IPS-18c (cell line): Measurements from ENCODE around the gene RASA3.

ENCODE experiments used
- H3K4me3 ChIP-seq: 2 replicates; pipeline ENCODE4 v1.7.0; 2013; ENCODE audit warnings: low read depth, mild to moderate bottlenecking, low read length, moderate library complexity; ENCODE audit not compliant: insufficient read depth
- H3K9me3 ChIP-seq: one replicate; pipeline ENCODE4 v1.6.1; 2013; ENCODE audit warnings: mild to moderate bottlenecking, low read length, moderate library complexity; ENCODE audit not compliant: control insufficient read depth, insufficient read depth

The RASA3 gene

GRCh38 chr13:114032126-114032799, 100.2 kb downstream of the RASA3 start:
- Histone ChIP-seq H3K4me3 (no peak overlapping the region), H3K9me3 (peaks cover 2% of the 10 kb centered on the region)

DNA sequence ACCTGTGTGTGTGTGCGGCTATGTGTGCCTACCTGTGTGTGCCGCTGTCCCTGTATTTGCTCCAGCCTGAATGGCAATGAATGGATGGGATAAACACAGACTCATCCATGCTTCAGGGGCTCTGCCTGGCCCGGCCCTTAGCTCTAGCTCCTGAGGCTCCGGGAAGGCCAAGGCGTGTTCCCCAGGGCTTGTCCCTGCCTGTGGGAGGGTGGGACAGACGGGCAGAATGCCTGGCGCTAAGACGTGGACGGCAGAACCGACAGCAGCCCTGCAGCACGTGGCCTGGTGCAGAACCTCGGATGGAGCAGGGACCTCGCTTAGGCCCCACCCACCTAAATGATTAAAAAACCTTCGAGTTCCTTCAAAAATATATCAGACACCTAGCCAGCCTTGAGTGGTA, 100.8 kb downstream of the RASA3 start:
- H3K9me3 ChIP-seq, result peaks cover 2% of the 10 kb centered on the region
- no peak overlapping the region for H3K4me3 ChIP-seq

DNA sequence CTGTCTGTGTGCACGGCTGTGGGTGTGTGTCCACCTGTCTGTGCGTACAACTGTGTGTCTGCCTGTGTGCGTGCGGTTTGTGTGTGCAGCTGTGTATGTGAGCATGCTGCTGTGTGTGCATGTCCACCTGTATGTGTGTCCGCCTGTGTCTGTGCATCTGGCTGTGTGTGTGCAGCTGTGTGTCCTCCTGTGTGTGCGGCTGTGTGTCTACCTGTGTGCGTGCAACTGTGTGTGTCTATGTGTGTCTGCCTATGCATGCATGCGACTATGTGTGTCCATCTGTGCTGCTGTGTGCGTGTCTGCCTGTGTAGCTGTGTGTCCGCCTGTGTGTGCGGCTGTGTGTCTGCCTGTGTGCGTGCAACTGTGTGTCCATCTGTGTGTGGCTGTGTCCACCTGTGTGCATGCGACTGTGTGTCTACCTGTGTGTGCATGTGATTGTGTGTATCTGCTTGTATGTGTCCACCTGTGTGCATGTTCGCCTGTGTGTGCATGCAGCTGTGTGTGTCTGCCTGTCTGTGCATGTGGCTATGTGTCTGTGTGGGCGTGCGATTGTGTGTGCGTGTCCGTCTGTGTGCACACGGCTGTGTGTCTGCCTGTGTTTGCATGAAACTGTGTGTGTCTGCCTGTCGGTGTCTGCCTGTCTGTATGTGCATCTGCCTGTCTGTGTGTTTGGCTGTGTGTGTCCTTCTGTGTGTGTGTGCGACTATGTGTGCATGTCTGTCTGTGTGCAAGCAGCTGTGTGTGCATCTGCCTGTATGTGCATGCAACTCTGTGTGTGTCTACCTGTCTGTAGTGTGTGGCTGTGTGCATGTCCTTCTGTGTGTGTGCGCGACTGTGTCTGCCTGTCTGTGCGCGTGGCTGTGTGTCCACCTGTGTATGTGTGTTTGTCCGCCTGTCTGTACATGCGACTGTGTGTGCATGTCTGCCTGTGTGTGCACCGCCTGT, 101.5 kb downstream of the RASA3 start:
- H3K4me3 ChIP-seq, result no peak overlapping the region
- peaks cover 2% of the 10 kb centered on the region for H3K9me3 ChIP-seq

- H3K4me3 ChIP-seq, result no peak overlapping the region
- peaks cover 2% of the 10 kb centered on the region for H3K9me3 ChIP-seq
Measured at GRCh38 chr13:114029866-114030625, 102.4 kb downstream of the RASA3 start.

GRCh38 chr13:114027826-114028225, 104.6 kb downstream of the RASA3 start:
- H3K9me3 ChIP-seq, result peaks cover 2% of the 10 kb centered on the region
- no peak overlapping the region for H3K4me3 ChIP-seq

GRCh38 chr13:114027046-114027715, 105.2 kb downstream of the RASA3 start:
- Histone ChIP-seq H3K9me3 (peaks cover 2% of the 10 kb centered on the region), H3K4me3 (no peak overlapping the region)

GRCh38 chr13:114026481-114026880, 105.9 kb downstream of the RASA3 start:
- Histone ChIP-seq H3K4me3 (no peak overlapping the region), H3K9me3 (peaks cover 2% of the 10 kb centered on the region)

- peaks cover 2% of the 10 kb centered on the region for H3K9me3 ChIP-seq
- no peak overlapping the region; the same call in 1 of the 2 replicates for H3K4me3 ChIP-seq
Measured at GRCh38 chr13:114025714-114026431, 106.5 kb downstream of the RASA3 start.

DNA sequence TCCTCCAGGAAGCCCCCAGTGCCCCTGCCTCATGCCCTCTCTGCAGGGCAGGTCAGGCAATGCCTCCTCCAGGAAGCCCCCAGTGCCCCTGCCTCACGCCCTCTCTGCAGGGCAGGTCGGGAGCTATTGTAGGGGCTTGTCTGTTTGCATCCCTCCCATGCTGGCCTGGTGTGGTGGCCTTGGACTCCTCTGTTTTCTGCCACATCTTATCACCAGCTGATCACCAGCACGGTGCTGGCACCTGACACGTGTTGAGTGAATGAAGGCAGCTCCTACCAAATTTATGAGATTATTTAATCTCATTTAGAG, 107.1 kb downstream of the RASA3 start:
- Histone ChIP-seq H3K4me3 (no peak overlapping the region), H3K9me3 (peaks cover 2% of the 10 kb centered on the region)

DNA sequence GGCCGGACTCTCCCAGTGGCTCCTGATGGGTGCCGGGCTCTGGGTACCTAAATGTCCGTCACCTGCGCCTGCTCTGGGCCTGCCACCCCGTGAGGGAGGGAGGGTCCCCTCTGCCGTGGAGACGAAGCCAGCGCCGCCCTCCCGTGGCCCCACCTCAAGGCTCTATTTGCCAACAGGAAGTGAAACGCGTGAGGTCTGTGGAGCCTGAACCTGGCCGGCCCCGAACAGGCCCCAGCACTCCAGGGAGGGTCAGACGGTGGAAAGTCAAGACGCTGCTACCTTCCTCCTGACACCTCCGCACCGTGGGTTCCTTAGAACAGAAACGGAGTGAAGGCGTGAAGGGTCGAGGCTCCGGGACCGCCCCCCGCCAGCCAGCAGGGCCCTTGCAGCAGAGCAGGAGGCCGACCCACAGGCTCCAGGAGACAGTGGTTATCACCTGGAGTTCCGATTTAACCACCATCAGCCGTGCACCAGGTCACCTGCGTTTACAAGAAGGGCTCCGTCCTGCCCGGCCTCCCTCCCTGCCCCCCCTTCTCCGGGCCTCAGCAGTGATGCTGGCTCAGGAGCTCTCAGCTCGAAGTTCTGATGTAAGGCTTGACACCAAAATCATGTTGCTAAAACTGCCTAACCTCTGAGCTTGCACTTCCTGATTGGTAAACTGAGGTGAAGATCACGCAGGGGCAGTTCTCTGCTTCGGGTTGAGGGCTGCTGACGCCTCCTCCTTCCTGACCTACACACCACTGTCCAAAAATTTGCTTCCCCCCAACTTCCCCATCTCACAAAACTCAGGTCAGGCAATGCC, 107.6 kb downstream of the RASA3 start:
- Histone ChIP-seq H3K9me3 (peaks cover 2% of the 10 kb centered on the region), H3K4me3 (no peak overlapping the region)

GRCh38 chr13:114023716-114024602, 108.5 kb downstream of the RASA3 start:
- Histone ChIP-seq H3K9me3 (peaks cover 2% of the 10 kb centered on the region), H3K4me3 (no peak overlapping the region)

GRCh38 chr13:114022876-114023275, 109.5 kb downstream of the RASA3 start:
- H3K4me3 ChIP-seq, result no peak overlapping the region
- no peaks in the 10 kb centered on the region for H3K9me3 ChIP-seq

- Histone ChIP-seq H3K4me3 (no peak overlapping the region), H3K9me3 (no peaks in the 10 kb centered on the region)
Measured at GRCh38 chr13:114022309-114022669, 110.1 kb downstream of the RASA3 start.

GRCh38 chr13:114021464-114022308, 110.7 kb downstream of the RASA3 start:
- Histone ChIP-seq H3K9me3 (no peaks in the 10 kb centered on the region), H3K4me3 (no peak overlapping the region)
